ENCODE data around the gene CCR6.

CCR6 gene

DNA sequence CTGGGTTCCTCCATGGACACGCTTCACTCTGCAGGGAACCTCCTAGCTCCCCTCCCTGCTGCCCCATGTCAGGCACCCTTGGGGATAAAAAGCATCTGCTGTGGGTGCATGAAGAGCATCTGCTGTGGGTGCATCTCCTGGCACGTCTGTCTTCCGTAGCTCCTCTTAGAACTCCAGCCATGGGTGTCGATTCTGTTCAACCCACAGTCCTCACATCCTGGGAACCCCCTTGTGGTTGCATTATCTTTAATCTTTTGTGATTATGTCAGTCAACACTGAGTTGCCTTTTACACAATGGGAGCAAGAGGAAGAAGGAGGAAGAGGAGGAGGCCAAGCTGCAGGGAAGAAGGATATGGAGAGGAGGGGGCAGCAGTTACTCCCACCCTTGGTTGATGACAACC, 24.1 kb upstream of the CCR6 start:
- no peak for TF ChIP-seq CTCF (IDR thresholded peaks at IDR 0.05; ENCODE audit: low read depth, low read length, missing control alignments)
- no peak for DNase-seq (ENCODE audit: low read depth)
- H3K4me3 ChIP-seq (ENCODE audit: low read depth, low read length), result no peak overlapping the region

DNA sequence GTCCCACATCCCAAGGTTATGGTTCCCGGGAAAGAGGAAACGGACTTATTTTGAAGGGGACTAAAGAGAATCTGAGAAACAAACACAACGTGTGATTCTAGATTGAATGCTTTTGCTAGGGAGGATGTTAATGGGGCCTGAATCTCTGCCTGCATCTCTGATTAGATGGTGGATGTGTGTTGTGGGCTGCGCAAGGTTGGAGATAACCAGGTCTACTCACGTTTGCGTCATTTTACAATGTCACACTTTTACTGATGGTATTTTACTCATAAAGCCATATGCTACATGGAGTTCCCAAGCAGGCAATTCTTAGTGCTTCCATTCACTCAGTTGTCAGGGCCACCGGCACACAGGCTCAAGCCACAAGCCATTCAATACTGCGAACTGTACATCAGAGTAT, 23.2 kb upstream of the CCR6 start:
- no peak for TF ChIP-seq CTCF (IDR thresholded peaks at IDR 0.05; ENCODE audit: low read depth, low read length, missing control alignments)
- DNase-seq (ENCODE audit: low read depth), result no peak
- no peak overlapping the region for H3K4me3 ChIP-seq (ENCODE audit: low read depth, low read length)

DNA sequence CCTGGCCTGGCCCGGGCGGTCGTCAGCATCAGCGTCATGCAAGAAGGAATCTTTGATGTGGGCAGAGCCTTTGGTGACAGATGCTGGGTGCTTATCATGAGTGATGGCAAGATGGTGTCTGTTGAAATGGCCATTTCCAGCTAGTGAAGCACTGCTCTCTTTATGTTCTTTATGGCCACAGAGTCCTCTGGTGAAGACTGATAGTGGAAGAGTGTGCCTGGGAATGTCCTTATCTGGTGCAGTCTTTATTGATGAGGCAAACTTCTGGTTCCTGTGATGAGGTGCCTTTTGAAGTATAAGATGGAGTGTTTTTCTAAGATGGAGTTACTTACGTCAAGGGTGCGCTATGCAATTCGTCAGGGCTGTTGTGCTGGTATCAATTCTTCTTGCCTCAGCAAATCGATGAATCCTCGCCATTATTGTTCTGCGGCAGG, 22.6 kb upstream of the CCR6 start:
- H3K4me3 ChIP-seq (ENCODE audit: low read depth, low read length), result no peak overlapping the region
- DNase-seq (ENCODE audit: low read depth), result no peak
- TF ChIP-seq CTCF (IDR thresholded peaks at IDR 0.05; ENCODE audit: low read depth, low read length, missing control alignments), result no peak

GRCh38 chr6:167102318-167102717, 20.6 kb upstream of the CCR6 start:
- no peak for DNase-seq (ENCODE audit: low read depth)
- TF ChIP-seq CTCF (IDR thresholded peaks at IDR 0.05; ENCODE audit: low read depth, low read length, missing control alignments), result no peak
- no peak overlapping the region for H3K4me3 ChIP-seq (ENCODE audit: low read depth, low read length)

DNA sequence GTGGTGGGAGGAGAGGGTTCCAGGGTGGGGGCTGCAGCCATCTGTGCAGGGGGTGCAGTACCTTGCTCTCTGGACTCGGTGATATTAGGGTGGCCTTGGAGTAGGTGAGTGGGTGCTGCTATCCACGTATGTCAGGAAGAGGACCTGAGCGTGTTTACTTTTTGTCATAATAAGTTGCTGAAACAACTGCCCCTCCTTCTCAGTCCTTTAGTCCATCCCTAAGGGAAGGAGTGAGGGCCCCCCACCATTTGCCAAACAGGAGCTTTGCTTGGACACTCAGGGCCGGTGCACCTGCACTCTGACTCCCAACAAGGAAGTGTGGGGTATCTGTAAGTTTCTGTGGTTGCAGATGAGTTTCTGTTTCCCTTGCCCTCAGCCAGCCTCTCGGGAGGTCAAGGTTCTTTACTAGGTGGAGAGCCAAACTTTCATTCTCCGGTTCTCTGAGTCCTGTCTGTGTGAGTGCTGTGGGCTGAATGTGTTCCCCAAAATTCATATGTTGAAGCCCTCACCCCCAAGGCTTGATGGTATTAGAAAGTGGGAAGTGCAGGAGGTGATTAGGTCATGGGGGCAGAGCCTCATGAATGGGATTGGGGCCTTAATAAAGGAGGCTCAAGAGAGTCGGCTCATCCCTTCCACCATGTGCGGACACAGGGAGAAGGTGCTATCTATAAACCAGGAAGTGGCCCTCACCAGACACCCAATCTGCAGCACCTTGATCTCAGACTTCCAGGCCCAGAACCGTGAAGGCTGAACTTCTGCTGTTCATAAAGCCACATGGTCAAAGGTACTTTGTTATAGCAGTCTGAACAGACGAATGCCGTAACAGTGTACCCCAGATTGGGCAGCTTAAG, 19.6 kb upstream of the CCR6 start:
- DNase-seq (ENCODE audit: low read depth), result no peak
- H3K4me3 ChIP-seq (ENCODE audit: low read depth, low read length), result no peak overlapping the region
- no peak for TF ChIP-seq CTCF (IDR thresholded peaks at IDR 0.05; ENCODE audit: low read depth, low read length, missing control alignments)

DNA sequence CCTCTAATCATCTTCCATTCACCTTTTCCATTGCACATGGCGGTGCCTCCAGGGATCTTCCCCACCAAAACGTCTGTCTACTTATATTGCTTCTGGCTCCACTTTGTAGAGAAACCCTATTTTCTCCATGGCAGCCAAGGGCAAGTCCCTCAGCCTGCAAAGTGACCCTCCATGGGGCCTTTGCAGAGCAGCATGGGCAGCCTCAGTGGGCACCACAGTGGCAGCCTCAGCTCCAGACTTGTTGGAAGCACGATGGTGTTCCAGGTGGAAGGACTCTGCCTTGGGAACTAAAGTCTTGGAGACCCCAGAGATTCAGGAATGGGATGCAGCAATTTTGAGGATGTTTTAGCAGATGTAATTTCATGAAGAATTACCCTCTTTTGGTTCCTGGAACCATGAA, 18.5 kb upstream of the CCR6 start:
- TF ChIP-seq CTCF (IDR thresholded peaks at IDR 0.05; ENCODE audit: low read depth, low read length, missing control alignments), result no peak
- H3K4me3 ChIP-seq (ENCODE audit: low read depth, low read length), result no peak overlapping the region
- no peak for DNase-seq (ENCODE audit: low read depth)

DNA sequence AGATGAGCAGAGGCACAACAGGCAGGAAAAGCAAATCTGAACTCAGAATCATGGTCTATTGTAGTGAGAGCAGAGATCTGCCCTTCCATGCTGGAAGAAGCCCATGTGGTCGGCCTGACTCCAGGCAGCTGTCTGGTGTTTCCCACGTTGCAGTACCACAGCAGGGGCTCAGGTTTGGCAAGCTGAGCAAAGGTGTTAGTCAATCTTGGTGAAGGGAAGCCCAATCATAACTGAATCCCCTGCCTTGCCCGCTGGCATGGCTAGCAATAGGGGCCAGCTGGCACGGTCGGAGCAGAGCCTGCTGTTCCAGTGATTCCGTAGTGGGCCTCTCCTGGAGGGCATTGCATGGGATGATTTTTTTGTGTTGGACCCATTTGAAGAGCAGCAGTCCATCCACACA, 17.8 kb upstream of the CCR6 start:
- DNase-seq (ENCODE audit: low read depth), result no peak
- no peak for TF ChIP-seq CTCF (IDR thresholded peaks at IDR 0.05; ENCODE audit: low read depth, low read length, missing control alignments)
- H3K4me3 ChIP-seq (ENCODE audit: low read depth, low read length), result no peak overlapping the region

All from GM12864 (cell line).